NCI-H226 (cell line): ENCODE results near the gene SLCO2B1.
"Not testable (repeated sequence)": the region's sequence is repeated elsewhere in the genome, so short reads cannot be mapped to it uniquely, and the experiment has no call there.

ENCODE experiments used
- DNase-seq: peaks from one replicate; pipeline ENCODE4 v3.0.0-alpha.2; 2015

Gene SLCO2B1

GRCh38 chr11:75150879-75151278 lies at the start of gene SLCO2B1:
Gene SLCO2B1, plus strand, starts transcription at chr11:75151107. Its CDS starts 275 bp downstream, at chr11:75151382.
- no peak for DNase-seq

- DNase-seq: no peak
Measured at GRCh38 chr11:75101424-75102128, 49.3 kb upstream of the SLCO2B1 start.

GRCh38 chr11:75103380-75104026 lies 47.4 kb upstream of the SLCO2B1 start:
- DNase-seq: peak; percentile 67

GRCh38 chr11:75105462-75105925 lies 45.4 kb upstream of the SLCO2B1 start:
- DNase-seq: no peak

GRCh38 chr11:75105967-75106681 lies 44.8 kb upstream of the SLCO2B1 start:
- not testable (repeated sequence) for DNase-seq

- peak; percentile 18 for DNase-seq
Measured at GRCh38 chr11:75107187-75107586, 43.7 kb upstream of the SLCO2B1 start.

GRCh38 chr11:75112200-75112599 lies 38.7 kb upstream of the SLCO2B1 start:
- DNase-seq: no peak

- no peak for DNase-seq
Measured at GRCh38 chr11:75113030-75113429, 37.9 kb upstream of the SLCO2B1 start.

GRCh38 chr11:75114465-75114864 lies 36.4 kb upstream of the SLCO2B1 start:
- no peak for DNase-seq

- DNase-seq: no peak
Measured at GRCh38 chr11:75118577-75118976, 32.3 kb upstream of the SLCO2B1 start.

- no peak for DNase-seq
Measured at GRCh38 chr11:75126564-75126963, 24.3 kb upstream of the SLCO2B1 start.

GRCh38 chr11:75132080-75132479 lies 18.8 kb upstream of the SLCO2B1 start:
- DNase-seq: no peak

- no peak for DNase-seq
Measured at GRCh38 chr11:75133976-75134375, 16.9 kb upstream of the SLCO2B1 start.

GRCh38 chr11:75135021-75135650 lies 15.8 kb upstream of the SLCO2B1 start:
- no peak for DNase-seq

- DNase-seq: no peak
Measured at GRCh38 chr11:75135651-75136050, 15.3 kb upstream of the SLCO2B1 start.

- DNase-seq: no peak
Measured at GRCh38 chr11:75140269-75141138, 10.4 kb upstream of the SLCO2B1 start.

- DNase-seq: no peak
Measured at GRCh38 chr11:75141166-75141565, 9.7 kb upstream of the SLCO2B1 start.

- DNase-seq: peak; percentile 94
Measured at GRCh38 chr11:75142714-75143419, 8.0 kb upstream of the SLCO2B1 start.

- DNase-seq: no peak
Measured at GRCh38 chr11:75143420-75143731, 7.5 kb upstream of the SLCO2B1 start.

- no peak for DNase-seq
Measured at GRCh38 chr11:75144716-75145014, 6.2 kb upstream of the SLCO2B1 start.

GRCh38 chr11:75145196-75145971 lies 5.5 kb upstream of the SLCO2B1 start:
- no peak for DNase-seq
